Mesendoderm (in vitro differentiated cells): ENCODE data around the gene IL36B.

Source experiments
- DNase-seq: peaks from one replicate; pipeline ENCODE4 v3.0.0; 2013
- H2AK5ac ChIP-seq: 2 replicates; pipeline ENCODE4 v1.6.1; 2013; ENCODE audit warnings: low read length, inconsistent platforms
- H2BK120ac ChIP-seq: 2 replicates; pipeline ENCODE4 v1.6.1; 2013; ENCODE audit warnings: low read depth, mild to moderate bottlenecking, low read length, moderate library complexity, mixed read lengths
- H2BK15ac ChIP-seq: replicated peaks from 2 replicates; pipeline ENCODE4 v1.6.1; 2013; ENCODE audit warnings: low read depth, mild to moderate bottlenecking, moderate library complexity
- H2BK5ac ChIP-seq: 2 replicates; pipeline ENCODE4 v1.6.1; 2013; ENCODE audit warnings: low read length, inconsistent platforms
- H3K18ac ChIP-seq: 2 replicates; pipeline ENCODE4 v1.6.1; 2013; ENCODE audit warnings: mild to moderate bottlenecking, low read length, mixed read lengths
- H3K23ac ChIP-seq: one replicate; pipeline ENCODE4 v1.6.1; 2013; ENCODE audit warnings: low read length
- H3K27ac ChIP-seq: 2 replicates; pipeline ENCODE4 v1.5.1; 2013; ENCODE audit warnings: low read depth, mild to moderate bottlenecking, inconsistent platforms, low read length, moderate library complexity
- H3K27me3 ChIP-seq: 2 replicates; pipeline ENCODE4 v1.6.1; 2013; ENCODE audit warnings: low read length, control low read depth, mild to moderate bottlenecking, inconsistent platforms; ENCODE audit not compliant: insufficient read depth, poor library complexity
- H3K36me3 ChIP-seq: 2 replicates; pipeline ENCODE4 v1.6.1; 2013; ENCODE audit warnings: low read length, inconsistent platforms; ENCODE audit not compliant: control insufficient read depth, insufficient read depth
- H3K4ac ChIP-seq: one replicate; pipeline ENCODE4 v1.6.1; 2013; ENCODE audit warnings: low read depth, mild to moderate bottlenecking, low read length, moderate library complexity
- H3K4me1 ChIP-seq: 2 replicates; pipeline ENCODE4 v1.6.1; 2013; ENCODE audit warnings: low read depth, low read length, inconsistent platforms; ENCODE audit not compliant: control insufficient read depth
- H3K4me2 ChIP-seq: 2 replicates; pipeline ENCODE4 v1.6.1; 2013; ENCODE audit warnings: low read length
- H3K4me3 ChIP-seq: 2 replicates; pipeline ENCODE4 v1.5.1; 2013; ENCODE audit warnings: mild to moderate bottlenecking, low read length
- H3K56ac ChIP-seq: one replicate; pipeline ENCODE4 v1.6.1; 2013; ENCODE audit warnings: low read length
- H3K79me1 ChIP-seq: 2 replicates; pipeline ENCODE4 v1.6.1; 2013; ENCODE audit warnings: low read length, inconsistent platforms
- H3K79me2 ChIP-seq: 2 replicates; pipeline ENCODE4 v1.6.1; 2013; ENCODE audit warnings: mild to moderate bottlenecking, low read length; ENCODE audit not compliant: control insufficient read depth, insufficient read depth
- H3K9ac ChIP-seq: 2 replicates; pipeline ENCODE4 v1.6.1; 2013; ENCODE audit warnings: low read length, inconsistent platforms
- H4K5ac ChIP-seq: one replicate; pipeline ENCODE4 v1.6.1; 2013; ENCODE audit warnings: low read length
- H4K8ac ChIP-seq: one replicate; pipeline ENCODE4 v1.6.1; 2013; ENCODE audit warnings: low read depth, mild to moderate bottlenecking, control low read depth, low read length, moderate library complexity
- WGBS: extraction: QIAGEN DNeasy Blood & Tissue Kit; methylation state at CpG from one replicate; pipeline ENCODE4 v1.1.7; 2013; ENCODE audit warnings: low lambda C conversion rate, missing lambda C conversion rate; ENCODE audit not compliant: insufficient coverage; ENCODE audit errors: extremely low coverage; 5-methylcytosine and 5-hydroxymethylcytosine counted together

IL36B gene

GRCh38 chr2:113068706-113069485 lies 16.2 kb upstream of the IL36B start:
- Histone ChIP-seq H2BK15ac (no peak overlapping the region), H3K9ac (no peak overlapping the region), H3K4me1 (no peaks in the 10 kb centered on the region), H3K23ac (no peak overlapping the region), H2BK120ac (no peak overlapping the region), H3K56ac (no peak overlapping the region), H3K27me3 (no peaks in the 10 kb centered on the region), H3K18ac (no peak overlapping the region), H2AK5ac (no peak overlapping the region), H3K27ac (no peak overlapping the region), H3K4ac (no peak overlapping the region), H3K79me2 (no peaks in the 10 kb centered on the region), H3K36me3 (no peaks in the 10 kb centered on the region), H3K4me2 (no peak overlapping the region), H4K8ac (no peak overlapping the region), H3K79me1 (no peaks in the 10 kb centered on the region), H2BK5ac (no peak overlapping the region), H4K5ac (no peak overlapping the region), H3K4me3 (no peak overlapping the region)
- DNase-seq = peak; percentile 6
- WGBS = no CpG with 5 or more reads among the region's 5 CpGs

GRCh38 chr2:113068249-113068648 lies 15.6 kb upstream of the IL36B start:
- no peaks in the 10 kb centered on the region for H3K36me3 ChIP-seq
- H2BK15ac ChIP-seq = no peak overlapping the region
- no peaks in the 10 kb centered on the region for H3K27me3 ChIP-seq
- no peak overlapping the region for H2AK5ac ChIP-seq
- H3K27ac ChIP-seq = no peak overlapping the region
- H3K9ac ChIP-seq = no peak overlapping the region
- no peak overlapping the region for H4K8ac ChIP-seq
- DNase-seq = no peak
- H3K79me2 ChIP-seq = no peaks in the 10 kb centered on the region
- H2BK120ac ChIP-seq = no peak overlapping the region
- H3K4me3 ChIP-seq = no peak overlapping the region
- H4K5ac ChIP-seq = no peak overlapping the region
- no peak overlapping the region for H3K18ac ChIP-seq
- H3K4me1 ChIP-seq = no peaks in the 10 kb centered on the region
- no peak overlapping the region for H3K4ac ChIP-seq
- no peaks in the 10 kb centered on the region for H3K79me1 ChIP-seq
- WGBS = no CpG with 5 or more reads among the region's 2 CpGs
- H3K23ac ChIP-seq = no peak overlapping the region
- no peak overlapping the region for H2BK5ac ChIP-seq
- H3K56ac ChIP-seq = no peak overlapping the region
- no peak overlapping the region for H3K4me2 ChIP-seq

GRCh38 chr2:113067681-113068080 lies 15.0 kb upstream of the IL36B start, which contains the start of gene IL1F10:
IL1F10 (plus strand) TSS chr2:113067970; CDS start chr2:113072739, 4,769 bp downstream.
- no peak within 1 kb of the TSS for H3K4me3 ChIP-seq
- no peak within 1 kb of the TSS for H2BK5ac ChIP-seq
- H2BK120ac ChIP-seq = no peak within 1 kb of the TSS
- H3K4ac ChIP-seq = no peak within 1 kb of the TSS
- no peaks in the 10 kb centered on the region for H3K4me1 ChIP-seq
- no peak within 1 kb of the TSS for H3K9ac ChIP-seq
- H3K23ac ChIP-seq = no peak within 1 kb of the TSS
- no peak for DNase-seq
- H3K36me3 ChIP-seq = no peaks in the 10 kb centered on the region
- H3K27ac ChIP-seq = no peak within 1 kb of the TSS
- no peak within 1 kb of the TSS for H3K56ac ChIP-seq
- no peak within 1 kb of the TSS for H2BK15ac ChIP-seq
- H3K79me1 ChIP-seq = no peaks in the 10 kb centered on the region
- H3K79me2 ChIP-seq = no peaks in the 10 kb centered on the region
- H3K27me3 ChIP-seq = no peaks in the 10 kb centered on the region
- H2AK5ac ChIP-seq = no peak within 1 kb of the TSS
- H4K5ac ChIP-seq = no peak within 1 kb of the TSS
- WGBS = no CpG with 5 or more reads among the region's 3 CpGs
- H4K8ac ChIP-seq = no peak within 1 kb of the TSS
- H3K18ac ChIP-seq = no peak within 1 kb of the TSS
- H3K4me2 ChIP-seq = no peak within 1 kb of the TSS

GRCh38 chr2:113064898-113065297 lies 12.2 kb upstream of the IL36B start:
- no peak overlapping the region for H3K4me2 ChIP-seq
- H2AK5ac ChIP-seq = no peak overlapping the region
- H4K5ac ChIP-seq = no peak overlapping the region
- DNase-seq = no peak
- H2BK5ac ChIP-seq = no peak overlapping the region
- WGBS = no CpG with 5 or more reads among the region's 1 CpG
- no peak overlapping the region for H4K8ac ChIP-seq
- no peaks in the 10 kb centered on the region for H3K4me1 ChIP-seq
- H3K23ac ChIP-seq = no peak overlapping the region
- no peaks in the 10 kb centered on the region for H3K79me2 ChIP-seq
- no peak overlapping the region for H3K4ac ChIP-seq
- H2BK120ac ChIP-seq = no peak overlapping the region
- no peaks in the 10 kb centered on the region for H3K27me3 ChIP-seq
- no peak overlapping the region for H3K18ac ChIP-seq
- H2BK15ac ChIP-seq = no peak overlapping the region
- H3K9ac ChIP-seq = no peak overlapping the region
- no peak overlapping the region for H3K56ac ChIP-seq
- H3K36me3 ChIP-seq = no peaks in the 10 kb centered on the region
- H3K79me1 ChIP-seq = no peaks in the 10 kb centered on the region
- no peak overlapping the region for H3K27ac ChIP-seq
- no peak overlapping the region for H3K4me3 ChIP-seq

- Histone ChIP-seq H3K18ac (no peak overlapping the region), H2BK15ac (no peak overlapping the region), H3K23ac (no peak overlapping the region), H4K5ac (no peak overlapping the region), H3K4ac (no peak overlapping the region), H2BK5ac (no peak overlapping the region), H3K27ac (no peak overlapping the region), H3K79me2 (no peaks in the 10 kb centered on the region), H2AK5ac (no peak overlapping the region), H3K36me3 (no peaks in the 10 kb centered on the region), H3K4me2 (no peak overlapping the region), H3K56ac (no peak overlapping the region), H2BK120ac (no peak overlapping the region), H3K4me3 (no peak overlapping the region), H3K79me1 (no peaks in the 10 kb centered on the region), H3K27me3 (no peaks in the 10 kb centered on the region), H4K8ac (no peak overlapping the region), H3K4me1 (no peaks in the 10 kb centered on the region), H3K9ac (no peak overlapping the region)
- no CpG with 5 or more reads among the region's 5 CpGs for WGBS
- DNase-seq = no peak
These were observed 11.6 kb upstream of the IL36B start for GRCh38 chr2:113064281-113064680.
